Karpas-422 (cell line): ENCODE data around the gene MCU. TPM values are rescaled to one million over a fixed set of nuclear protein-coding genes. Genes with fewer than 3 reads are reported as not detected.
"Not testable (repeated sequence)": the region's sequence is repeated elsewhere in the genome, so short reads cannot be mapped to it uniquely, and the experiment has no call there.

Source experiments
- DNase-seq: peaks from one replicate; pipeline ENCODE4 v3.0.0-alpha.2; 2015
- H2AFZ ChIP-seq: fragments of 200-600 bp; sonication (generic); 2 replicates; pipeline ENCODE4 v1.6.1; 2014; ENCODE audit warnings: antibody characterized with exemption, low read length, mixed read lengths
- H3K27ac ChIP-seq: fragments of 200-600 bp; sonication (generic); 2 replicates; pipeline ENCODE4 v1.5.1; 2014; ENCODE audit warnings: mild to moderate bottlenecking, low read length, moderate library complexity
- H3K27me3 ChIP-seq: fragments of 200-600 bp; sonication (generic); 2 replicates; pipeline ENCODE4 v1.6.1; 2014; ENCODE audit warnings: low read length, mixed read lengths
- H3K36me3 ChIP-seq: fragments of 200-600 bp; sonication (generic); 2 replicates; pipeline ENCODE4 v1.6.1; 2014; ENCODE audit warnings: low read length, mixed read lengths; ENCODE audit not compliant: insufficient read depth
- H3K4me1 ChIP-seq: fragments of 200-600 bp; sonication (generic); 2 replicates; pipeline ENCODE4 v1.6.1; 2014; ENCODE audit warnings: mild to moderate bottlenecking, low read length, mixed read lengths
- H3K4me2 ChIP-seq: fragments of 200-600 bp; sonication (generic); 2 replicates; pipeline ENCODE4 v1.6.1; 2014; ENCODE audit warnings: low read length, low read depth, mild to moderate bottlenecking; ENCODE audit not compliant: poor library complexity, severe bottlenecking
- H3K4me3 ChIP-seq: fragments of 200-600 bp; sonication (generic); 2 replicates; pipeline ENCODE4 v1.5.1; 2014; ENCODE audit warnings: mild to moderate bottlenecking, antibody characterized with exemption, low read length, mixed read lengths
- H3K79me2 ChIP-seq: fragments of 200-600 bp; sonication (generic); 2 replicates; pipeline ENCODE4 v1.6.1; 2014; ENCODE audit warnings: mild to moderate bottlenecking, low read length, mixed read lengths
- H3K9ac ChIP-seq: fragments of 200-600 bp; sonication (generic); 2 replicates; pipeline ENCODE4 v1.6.0; 2014; ENCODE audit warnings: low read length
- H3K9me2 ChIP-seq: fragments of 200-600 bp; sonication (generic), shearing (Covaris generic); replicated peaks from 2 replicates; pipeline ENCODE4 v1.6.0; 2014; ENCODE audit warnings: mild to moderate bottlenecking, low read length, moderate library complexity; ENCODE audit not compliant: insufficient read depth
- H3K9me3 ChIP-seq: fragments of 300-700, 200-600 bp; sonication (generic); 2 replicates; pipeline ENCODE4 v1.6.1; 2014; ENCODE audit warnings: low read length, mixed read lengths
- H4K20me1 ChIP-seq: fragments of 200-600 bp; sonication (generic); 2 replicates; pipeline ENCODE4 v1.6.1; 2014; ENCODE audit warnings: mild to moderate bottlenecking, antibody characterized with exemption, low read length, low read depth; ENCODE audit not compliant: insufficient read depth
- total RNA-seq: library from RNA; depleted of rRNA; stranded (reverse); fragments of >200 nt; shearing (Covaris generic); gene quantifications from 2 replicates; pipeline ENCODE4 v1.2.3, GENCODE V29; 2014; ENCODE audit warnings: low replicate concordance

The MCU gene
- total RNA-seq, 1 experiment from 2014 or later: 41.3 TPM

- Histone ChIP-seq H2AFZ (no peak overlapping the region), H3K27ac (no peak overlapping the region), H3K36me3 (peaks cover 3% of the 10 kb centered on the region; the same call in 1 of the 2 replicates), H4K20me1 (no peaks in the 10 kb centered on the region), H3K9ac (no peak overlapping the region), H3K4me2 (no peak overlapping the region), H3K27me3 (no peaks in the 10 kb centered on the region), H3K4me3 (no peak overlapping the region), H3K9me2 (no peaks in the 10 kb centered on the region), H3K9me3 (peaks cover 3% of the 10 kb centered on the region; the same call in 1 of the 2 replicates), H3K79me2 (peaks cover 34% of the 10 kb centered on the region), H3K4me1 (no peaks in the 10 kb centered on the region)
- DNase-seq: no peak
Measured at GRCh38 chr10:72761498-72761897, 69.6 kb downstream of the MCU start.

GRCh38 chr10:72762042-72762441 is 70.1 kb downstream of the MCU start:
- DNase-seq: no peak
- H3K9me2 ChIP-seq: no peaks in the 10 kb centered on the region
- H3K4me1 ChIP-seq: no peaks in the 10 kb centered on the region

GRCh38 chr10:72763201-72763600 is 71.3 kb downstream of the MCU start:
- Histone ChIP-seq H3K79me2 (peaks cover 23% of the 10 kb centered on the region), H3K27ac (no peak overlapping the region), H3K9me2 (no peaks in the 10 kb centered on the region), H3K4me1 (no peaks in the 10 kb centered on the region), H2AFZ (no peak overlapping the region), H4K20me1 (no peaks in the 10 kb centered on the region), H3K9ac (no peak overlapping the region), H3K4me3 (no peak overlapping the region), H3K36me3 (peaks cover 3% of the 10 kb centered on the region; the same call in 1 of the 2 replicates), H3K27me3 (no peaks in the 10 kb centered on the region), H3K9me3 (peaks cover 6% of the 10 kb centered on the region; the same call in 1 of the 2 replicates), H3K4me2 (no peak overlapping the region)
- no peak for DNase-seq

More at GRCh38 chr10:72762042-72762441, 70.1 kb downstream of the MCU start:
- H3K4me2 ChIP-seq: no peak overlapping the region
- no peaks in the 10 kb centered on the region for H4K20me1 ChIP-seq
- peaks cover 3% of the 10 kb centered on the region; the same call in 1 of the 2 replicates for H3K36me3 ChIP-seq
- no peak overlapping the region for H3K9ac ChIP-seq
- no peaks in the 10 kb centered on the region for H3K27me3 ChIP-seq
- no peak overlapping the region for H3K4me3 ChIP-seq
- no peak overlapping the region for H3K27ac ChIP-seq
- peaks cover 5% of the 10 kb centered on the region; the same call in 1 of the 2 replicates for H3K9me3 ChIP-seq
- H2AFZ ChIP-seq: no peak overlapping the region
- H3K79me2 ChIP-seq: peaks cover 30% of the 10 kb centered on the region

- H3K36me3 ChIP-seq: peaks cover 3% of the 10 kb centered on the region; the same call in 1 of the 2 replicates
- no peaks in the 10 kb centered on the region for H3K9me2 ChIP-seq
- H3K27me3 ChIP-seq: no peaks in the 10 kb centered on the region
- no peak overlapping the region for H2AFZ ChIP-seq
- no peak overlapping the region for H3K4me2 ChIP-seq
- DNase-seq: no peak
- no peaks in the 10 kb centered on the region for H4K20me1 ChIP-seq
- H3K4me3 ChIP-seq: no peak overlapping the region
- no peaks in the 10 kb centered on the region for H3K4me1 ChIP-seq
- H3K9ac ChIP-seq: no peak overlapping the region
- no peak overlapping the region for H3K27ac ChIP-seq
- peaks cover 22% of the 10 kb centered on the region for H3K79me2 ChIP-seq
- peaks cover 6% of the 10 kb centered on the region; the same call in 1 of the 2 replicates for H3K9me3 ChIP-seq
Measured at GRCh38 chr10:72764151-72764550, 72.2 kb downstream of the MCU start.

GRCh38 chr10:72765051-72765745 is 73.3 kb downstream of the MCU start:
- Histone ChIP-seq H3K9me2 (no peaks in the 10 kb centered on the region), H3K79me2 (peaks cover 27% of the 10 kb centered on the region), H3K27ac (no peak overlapping the region), H3K4me1 (no peaks in the 10 kb centered on the region), H3K4me3 (no peak overlapping the region), H3K4me2 (no peak overlapping the region), H3K9ac (no peak overlapping the region), H4K20me1 (no peaks in the 10 kb centered on the region), H3K27me3 (no peaks in the 10 kb centered on the region), H2AFZ (no peak overlapping the region), H3K9me3 (peaks cover 6% of the 10 kb centered on the region; the same call in 1 of the 2 replicates), H3K36me3 (peaks cover 3% of the 10 kb centered on the region; the same call in 1 of the 2 replicates)
- no peak for DNase-seq

- not testable (repeated sequence) for H3K27ac ChIP-seq, H3K9me3 ChIP-seq, H4K20me1 ChIP-seq, H3K4me2 ChIP-seq, H3K9ac ChIP-seq, H3K27me3 ChIP-seq, H2AFZ ChIP-seq, H3K9me2 ChIP-seq, DNase-seq, H3K4me3 ChIP-seq, H3K36me3 ChIP-seq, H3K4me1 ChIP-seq
- H3K79me2 ChIP-seq: peaks cover 13% of the 10 kb centered on the region; the same call in 1 of the 2 replicates
Measured at GRCh38 chr10:72771195-72771594, 79.3 kb downstream of the MCU start.

- no peak overlapping the region for H3K4me3 ChIP-seq
- no peak overlapping the region for H3K27ac ChIP-seq
- no peak for DNase-seq
- H4K20me1 ChIP-seq: no peaks in the 10 kb centered on the region
- peaks cover 9% of the 10 kb centered on the region; the same call in 1 of the 2 replicates for H3K79me2 ChIP-seq
- no peaks in the 10 kb centered on the region for H3K9me2 ChIP-seq
- no peaks in the 10 kb centered on the region for H3K4me1 ChIP-seq
- no peak overlapping the region for H3K4me2 ChIP-seq
- no peak overlapping the region for H3K9ac ChIP-seq
- H3K36me3 ChIP-seq: no peaks in the 10 kb centered on the region
- H3K27me3 ChIP-seq: no peaks in the 10 kb centered on the region
- peaks cover 5% of the 10 kb centered on the region for H3K9me3 ChIP-seq
- H2AFZ ChIP-seq: no peak overlapping the region
Measured at GRCh38 chr10:72772031-72772430, 80.1 kb downstream of the MCU start.

- Histone ChIP-seq H3K27ac (no peak overlapping the region), H2AFZ (no peak overlapping the region), H3K4me1 (0 out of 2 replicates have a peak, but pooled peaks cover 3% of the 10 kb centered on the region), H3K4me3 (no peak overlapping the region), H3K9me3 (no peaks in the 10 kb centered on the region), H3K36me3 (no peaks in the 10 kb centered on the region), H3K9me2 (no peaks in the 10 kb centered on the region), H4K20me1 (no peaks in the 10 kb centered on the region; the same call in 1 of the 2 replicates), H3K79me2 (peaks cover 15% of the 10 kb centered on the region), H3K9ac (no peak overlapping the region), H3K27me3 (no peaks in the 10 kb centered on the region), H3K4me2 (no peak overlapping the region)
- DNase-seq: no peak
Measured at GRCh38 chr10:72779874-72780273, 87.9 kb downstream of the MCU start.
